Left lung (tissue), 10 donors: ENCODE data around the gene HSP90AB1. TPM values are rescaled to one million over a fixed set of nuclear protein-coding genes. Genes with fewer than 3 reads are reported as not detected.

ENCODE experiments used
- ATAC-seq: fragments of 200-7000 bp; cut with Tn5 transposase; one replicate; pipeline ENCODE4 v1.9.1; 2020; ENCODE audit warnings: moderate library complexity
- DNase-seq, 4 donors: peaks; one replicate each; pipeline ENCODE4 v3.0.0-alpha.2; 2013 to 2020
- H3K27ac ChIP-seq, 2 donors: fragments of 200-600 bp; sonication (generic) in 1 of 2; one replicate each; pipeline versions ENCODE4 v1.5.0 to v1.8.0; 2020 to 2021
- H3K27me3 ChIP-seq, 2 donors: fragments of 200-600 bp; sonication (generic) in 1 of 2; one replicate each; pipeline versions ENCODE4 v1.5.0 to v1.8.0; 2020 to 2021
- H3K36me3 ChIP-seq, 2 donors: fragments of 200-600 bp; sonication (generic) in 1 of 2; one replicate each; pipeline versions ENCODE4 v1.5.0 to v1.8.0; 2020 to 2021
- H3K4me1 ChIP-seq, 2 donors: fragments of 200-600 bp; one replicate each; pipeline ENCODE4 v1.8.0; 2021
- H3K4me3 ChIP-seq, 2 donors: fragments of 200-600 bp; sonication (generic) in 1 of 2; one replicate each; pipeline versions ENCODE4 v1.5.0 to v1.8.0; 2020 to 2021; ENCODE audit warnings: mild to moderate bottlenecking in 1 of 2
- H3K9me3 ChIP-seq, 2 donors: fragments of 200-600 bp; sonication (generic) in 1 of 2; one replicate each; pipeline versions ENCODE4 v1.5.0 to v1.8.0; 2020 to 2021
- intact Hi-C, 2 donors: fragments of 100-400 bp; cut with DNase I; formaldehyde crosslinking; loops; one replicate each; pipeline versions ENCODE4 v1.11.2 to v1.14.2; 2022
- polyA plus RNA-seq, 6 donors: library from polyadenylated mRNA; unstranded; fragments of 120-200 nt; gene quantifications; one replicate each; pipeline ENCODE4 v1.2.1, GENCODE V29; 2013; ENCODE audit not compliant: insufficient read length in 6 of 6
- total RNA-seq, 2 donors: library from RNA; stranded (reverse); fragmentation: NEBNext Ultra II Directional; extraction: Animal tissue kit (Norgen Biotek cat#: 25700); gene quantifications; one replicate each; pipeline ENCODE4 v1.2.1, GENCODE V29; 2021
- TF ChIP-seq, protein P1 (sequence below), 2 donors: fragments of 200-600 bp; sonication (generic) in 1 of 2; IDR thresholded peaks; one replicate each; pipeline versions ENCODE4 v1.5.0 to v1.8.0; 2021; ENCODE audit warnings: antibody characterized with exemption in 2 of 2
- donor health status: DM: no; HTN: yes; CAD: no.
- donor health status: DM: no; HTN: no; CAD: no.

HSP90AB1 gene
- total and polyA plus RNA-seq, 8 donors = 726 to 1,444 (median 1,251) TPM

DNA sequence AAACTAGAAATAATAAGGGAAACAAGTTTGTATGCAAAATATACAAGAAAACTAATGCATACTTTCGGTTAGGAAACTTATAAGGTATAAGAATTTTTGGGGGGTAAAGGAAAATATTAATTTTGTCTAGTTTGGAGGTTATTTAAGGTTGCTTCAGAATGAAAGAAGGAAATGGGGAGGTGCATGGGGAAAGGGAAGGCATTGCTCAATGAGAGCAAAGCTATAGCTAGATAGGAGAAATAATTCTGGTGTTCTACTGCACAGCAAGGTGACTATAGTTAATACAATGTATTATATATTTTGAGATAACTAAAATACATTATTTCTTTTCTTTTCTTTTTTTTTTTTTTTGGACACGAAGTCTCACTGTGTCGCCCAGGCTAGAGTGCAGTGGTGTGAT, 35.6 kb upstream of the HSP90AB1 start:
- no peaks in the 10 kb centered on the region for H3K27me3 ChIP-seq
- DNase-seq (no peak), ATAC-seq (no peak)
- H3K36me3 ChIP-seq = no peaks in the 10 kb centered on the region
- no peaks in the 10 kb centered on the region for H3K9me3 ChIP-seq
- no peaks in the 10 kb centered on the region for H3K4me1 ChIP-seq
- TF ChIP-seq, protein P1, sequence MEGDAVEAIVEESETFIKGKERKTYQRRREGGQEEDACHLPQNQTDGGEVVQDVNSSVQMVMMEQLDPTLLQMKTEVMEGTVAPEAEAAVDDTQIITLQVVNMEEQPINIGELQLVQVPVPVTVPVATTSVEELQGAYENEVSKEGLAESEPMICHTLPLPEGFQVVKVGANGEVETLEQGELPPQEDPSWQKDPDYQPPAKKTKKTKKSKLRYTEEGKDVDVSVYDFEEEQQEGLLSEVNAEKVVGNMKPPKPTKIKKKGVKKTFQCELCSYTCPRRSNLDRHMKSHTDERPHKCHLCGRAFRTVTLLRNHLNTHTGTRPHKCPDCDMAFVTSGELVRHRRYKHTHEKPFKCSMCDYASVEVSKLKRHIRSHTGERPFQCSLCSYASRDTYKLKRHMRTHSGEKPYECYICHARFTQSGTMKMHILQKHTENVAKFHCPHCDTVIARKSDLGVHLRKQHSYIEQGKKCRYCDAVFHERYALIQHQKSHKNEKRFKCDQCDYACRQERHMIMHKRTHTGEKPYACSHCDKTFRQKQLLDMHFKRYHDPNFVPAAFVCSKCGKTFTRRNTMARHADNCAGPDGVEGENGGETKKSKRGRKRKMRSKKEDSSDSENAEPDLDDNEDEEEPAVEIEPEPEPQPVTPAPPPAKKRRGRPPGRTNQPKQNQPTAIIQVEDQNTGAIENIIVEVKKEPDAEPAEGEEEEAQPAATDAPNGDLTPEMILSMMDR (IDR thresholded peaks at IDR 0.05) = no peak
- H3K4me3 ChIP-seq = no peak overlapping the region
- intact Hi-C loops = no loop called here
- no peak overlapping the region for H3K27ac ChIP-seq

DNA sequence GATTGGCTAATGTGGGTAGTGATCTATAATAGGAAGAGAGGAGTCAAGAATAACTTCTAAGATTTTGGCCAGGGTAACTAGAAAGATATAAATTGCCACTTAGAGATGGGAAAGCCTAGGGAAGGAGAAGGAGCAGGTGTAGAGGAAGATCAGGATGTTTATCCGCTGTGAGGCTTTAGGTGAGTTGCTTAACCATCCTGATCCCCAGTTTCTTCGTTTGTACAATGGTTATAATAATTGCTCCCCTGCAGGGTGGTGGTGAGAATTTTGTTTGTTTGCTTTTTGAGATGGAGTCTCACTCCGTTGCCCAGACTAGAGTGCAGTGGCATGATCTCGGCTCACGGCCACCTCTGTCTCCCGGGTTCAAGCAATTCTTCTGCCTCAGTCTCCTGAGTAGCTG, 32.6 kb upstream of the HSP90AB1 start:
- TF ChIP-seq, protein P1 (IDR thresholded peaks at IDR 0.05) = no peak
- no peaks in the 10 kb centered on the region for H3K36me3 ChIP-seq
- intact Hi-C loops = no loop called here
- ATAC-seq = no peak
- no peak overlapping the region for H3K4me3 ChIP-seq
- no peaks in the 10 kb centered on the region for H3K27me3 ChIP-seq
- H3K4me1 ChIP-seq = peaks cover 11 to 18% of the 10 kb centered on the region in 2 donors
- H3K27ac ChIP-seq = no peak overlapping the region
- H3K9me3 ChIP-seq = no peaks in the 10 kb centered on the region
- no peak for DNase-seq

DNA sequence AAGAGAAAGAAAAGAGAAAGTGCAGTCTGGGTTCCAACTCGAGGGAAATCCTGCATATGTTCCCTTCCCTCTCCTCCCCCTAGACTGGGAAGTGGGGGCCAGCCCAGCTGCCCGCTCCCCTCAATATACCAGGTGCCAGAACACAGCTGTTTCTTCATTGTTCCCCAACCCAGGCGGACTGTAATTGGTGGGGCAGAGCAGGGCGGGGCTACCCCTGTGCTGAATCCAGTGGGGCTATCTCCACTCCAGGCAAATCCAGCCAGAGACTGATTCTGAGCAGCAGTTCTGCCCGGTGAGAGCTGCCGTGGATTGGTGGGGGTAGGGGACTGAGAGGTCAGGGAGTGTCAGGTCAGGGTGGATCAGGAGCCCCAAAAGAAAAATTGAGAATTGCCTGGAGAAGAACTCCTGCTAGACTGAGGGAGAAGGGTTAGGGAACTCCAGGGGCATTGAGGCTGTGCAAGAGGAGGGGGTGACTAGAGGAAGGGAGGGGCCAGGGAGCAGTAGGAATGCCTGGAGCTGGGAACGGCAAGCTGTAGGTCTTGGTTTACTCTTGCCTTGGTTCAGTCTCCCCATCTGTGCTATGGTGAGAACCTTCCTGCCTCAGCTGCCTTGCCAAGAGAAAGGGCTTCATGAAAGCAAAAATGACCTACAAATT, 30.1 kb upstream of the HSP90AB1 start, which contains the start of gene MYMX:
TSS of gene MYMX (plus strand) at position 250 of the 655 bp plus-strand sequence. CDS start 546 bp downstream, outside the sequence.
- H3K4me3 ChIP-seq = no peak within 1 kb of the TSS
- TF ChIP-seq, protein P1 (IDR thresholded peaks at IDR 0.05) = no peak
- intact Hi-C loops = no loop called here
- no peaks in the 10 kb centered on the region for H3K9me3 ChIP-seq
- no peaks in the 10 kb centered on the region for H3K27me3 ChIP-seq
- H3K4me1 ChIP-seq = peaks cover 29 to 41% of the 10 kb centered on the region in 2 donors
- no peak for ATAC-seq
- H3K36me3 ChIP-seq = no peaks in the 10 kb centered on the region
- peak in 1 of 4 donors; percentile 63 for DNase-seq
- peak within 1 kb of the TSS in 1 of 2 donors; percentile 76 for H3K27ac ChIP-seq

DNA sequence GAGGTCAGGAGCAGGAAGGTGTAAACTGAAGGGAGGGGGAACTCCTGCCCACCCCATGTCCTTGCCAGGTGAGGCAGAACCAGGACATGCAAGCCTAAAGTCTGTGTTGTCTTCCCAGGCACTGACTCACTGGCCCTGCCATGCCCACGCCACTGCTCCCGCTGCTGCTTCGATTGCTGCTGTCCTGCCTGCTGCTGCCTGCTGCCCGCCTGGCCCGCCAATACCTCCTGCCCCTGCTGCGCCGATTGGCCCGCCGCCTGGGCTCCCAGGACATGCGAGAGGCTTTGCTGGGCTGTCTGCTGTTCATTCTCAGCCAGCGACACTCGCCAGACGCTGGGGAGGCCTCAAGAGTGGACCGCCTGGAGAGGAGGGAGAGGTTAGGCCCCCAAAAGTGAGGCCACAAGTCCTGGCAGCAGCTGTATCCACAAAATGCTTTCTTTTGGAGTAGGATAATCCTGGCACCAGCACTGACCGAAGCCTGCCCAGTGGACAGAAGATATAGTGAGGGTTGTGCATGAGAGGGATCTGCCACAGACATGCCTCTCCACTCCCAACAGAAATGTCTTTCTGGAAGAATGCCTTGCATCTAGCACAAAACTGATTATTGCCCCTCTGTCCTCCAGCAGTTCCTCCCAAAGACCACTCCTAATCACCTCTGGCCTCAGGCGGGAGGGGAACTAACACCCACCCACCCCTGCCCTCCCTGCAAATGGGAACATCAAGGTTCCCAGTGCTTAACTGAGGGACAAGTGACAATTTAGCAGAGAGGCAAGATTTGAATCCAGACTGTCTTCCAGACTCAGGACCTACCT, 29.4 kb upstream of the HSP90AB1 start:
- intact Hi-C loops = no loop called here
- no peak overlapping the region for H3K4me3 ChIP-seq
- peaks cover 30 to 48% of the 10 kb centered on the region in 2 donors for H3K4me1 ChIP-seq
- H3K27me3 ChIP-seq = no peaks in the 10 kb centered on the region
- H3K36me3 ChIP-seq = no peaks in the 10 kb centered on the region
- H3K27ac ChIP-seq = peak overlapping the region in 1 of 2 donors; percentile 76
- TF ChIP-seq, protein P1 (IDR thresholded peaks at IDR 0.05) = no peak
- peak in 1 of 4 donors; percentile 52 for DNase-seq
- ATAC-seq = peak; percentile 2
- no peaks in the 10 kb centered on the region for H3K9me3 ChIP-seq
